Neutrophil (primary cell): ENCODE measurements around the gene PRPF4.

Experiments
- H3K27ac ChIP-seq: fragments of 200-600 bp; sonication (generic); 2 replicates; pipeline ENCODE4 v1.5.1; 2016; ENCODE audit warnings: mild to moderate bottlenecking, moderate library complexity
- H3K27me3 ChIP-seq: fragments of 200-600 bp; sonication (generic); 2 replicates; pipeline ENCODE4 v1.6.0; 2016; ENCODE audit warnings: mild to moderate bottlenecking
- H3K36me3 ChIP-seq: fragments of 200-600 bp; sonication (generic); 2 replicates; pipeline ENCODE4 v1.5.1; 2017
- H3K4me1 ChIP-seq, 2 experiments: fragments of 200-600 bp in 1 of 2; sonication (generic) in 1 of 2; 1 replicate in 1 of 2; 2 replicates in 1 of 2; pipeline versions ENCODE4 v1.5.1 to v1.6.1; 2013 to 2016; ENCODE audit warnings: low read depth in 1 of 2, low read length in 1 of 2, mild to moderate bottlenecking in 1 of 2, moderate library complexity in 1 of 2; ENCODE audit not compliant: control insufficient read depth in 1 of 2, insufficient read depth in 1 of 2
- H3K4me3 ChIP-seq, 2 experiments: fragments of 200-600 bp in 1 of 2; sonication (generic) in 1 of 2; 1 replicate in 1 of 2; 2 replicates in 1 of 2; pipeline ENCODE4 v1.5.1; 2013 to 2016; ENCODE audit warnings: low read depth in 1 of 2, low read length in 1 of 2, mild to moderate bottlenecking in 1 of 2, moderate library complexity in 1 of 2
- H3K9me3 ChIP-seq: fragments of 200-600 bp; sonication (generic); 2 replicates; pipeline ENCODE4 v1.5.1; 2016
- CTCF ChIP-seq: fragments of 200-600 bp; sonication (generic); IDR thresholded peaks from 2 replicates; pipeline ENCODE4 v1.5.1; 2016; ENCODE audit warnings: antibody characterized with exemption

Gene PRPF4

GRCh38 chr9:113307396-113307975, 32.0 kb downstream of the PRPF4 start:
- Histone ChIP-seq H3K4me1 (no peaks in the 10 kb centered on the region), H3K4me3 (no peak overlapping the region), H3K27ac (no peak overlapping the region), H3K27me3 (no peaks in the 10 kb centered on the region), H3K36me3 (no peaks in the 10 kb centered on the region), H3K9me3 (no peaks in the 10 kb centered on the region)
- no peak for TF ChIP-seq CTCF

- Histone ChIP-seq H3K9me3 (no peaks in the 10 kb centered on the region), H3K4me3 (no peak overlapping the region)
- TF ChIP-seq CTCF: no peak
Measured at GRCh38 chr9:113309204-113309813, 33.9 kb downstream of the PRPF4 start.

GRCh38 chr9:113310538-113310937, 35.1 kb downstream of the PRPF4 start:
- no peak for TF ChIP-seq CTCF
- no peak overlapping the region for H3K27ac ChIP-seq
- H3K36me3 ChIP-seq: no peaks in the 10 kb centered on the region
- H3K4me3 ChIP-seq: no peak overlapping the region
- H3K4me1 ChIP-seq: no peaks in the 10 kb centered on the region
- no peaks in the 10 kb centered on the region for H3K27me3 ChIP-seq
- H3K9me3 ChIP-seq: no peaks in the 10 kb centered on the region

More at GRCh38 chr9:113309204-113309813, 33.9 kb downstream of the PRPF4 start:
- H3K27ac ChIP-seq: no peak overlapping the region
- H3K4me1 ChIP-seq: no peaks in the 10 kb centered on the region
- no peaks in the 10 kb centered on the region for H3K36me3 ChIP-seq
- H3K27me3 ChIP-seq: no peaks in the 10 kb centered on the region

- Histone ChIP-seq H3K9me3 (no peaks in the 10 kb centered on the region), H3K36me3 (no peaks in the 10 kb centered on the region), H3K27ac (no peak overlapping the region), H3K4me3 (no peak overlapping the region), H3K4me1 (no peaks in the 10 kb centered on the region), H3K27me3 (no peaks in the 10 kb centered on the region)
- TF ChIP-seq CTCF: no peak
Measured at GRCh38 chr9:113311961-113312360, 36.5 kb downstream of the PRPF4 start.

GRCh38 chr9:113313261-113313660, 37.8 kb downstream of the PRPF4 start:
- no peak for TF ChIP-seq CTCF
- no peaks in the 10 kb centered on the region for H3K27me3 ChIP-seq
- H3K9me3 ChIP-seq: no peaks in the 10 kb centered on the region
- H3K4me1 ChIP-seq: no peaks in the 10 kb centered on the region
- no peak overlapping the region for H3K27ac ChIP-seq
- no peak overlapping the region for H3K4me3 ChIP-seq
- H3K36me3 ChIP-seq: no peaks in the 10 kb centered on the region
